Inflammatory macrophage (primary cell): Measurements from ENCODE around the gene FBRS.
A peak's percentile ranks its signal among the peaks of the same experiment; 100 is the strongest.
"Not testable (repeated sequence)": the region's sequence is repeated elsewhere in the genome, so short reads cannot be mapped to it uniquely, and the experiment has no call there.

Experiments
- DNase-seq, 2 donors: peaks; one replicate each; pipeline ENCODE4 v3.0.0-alpha.2; 2020 to 2022

Gene FBRS

DNA sequence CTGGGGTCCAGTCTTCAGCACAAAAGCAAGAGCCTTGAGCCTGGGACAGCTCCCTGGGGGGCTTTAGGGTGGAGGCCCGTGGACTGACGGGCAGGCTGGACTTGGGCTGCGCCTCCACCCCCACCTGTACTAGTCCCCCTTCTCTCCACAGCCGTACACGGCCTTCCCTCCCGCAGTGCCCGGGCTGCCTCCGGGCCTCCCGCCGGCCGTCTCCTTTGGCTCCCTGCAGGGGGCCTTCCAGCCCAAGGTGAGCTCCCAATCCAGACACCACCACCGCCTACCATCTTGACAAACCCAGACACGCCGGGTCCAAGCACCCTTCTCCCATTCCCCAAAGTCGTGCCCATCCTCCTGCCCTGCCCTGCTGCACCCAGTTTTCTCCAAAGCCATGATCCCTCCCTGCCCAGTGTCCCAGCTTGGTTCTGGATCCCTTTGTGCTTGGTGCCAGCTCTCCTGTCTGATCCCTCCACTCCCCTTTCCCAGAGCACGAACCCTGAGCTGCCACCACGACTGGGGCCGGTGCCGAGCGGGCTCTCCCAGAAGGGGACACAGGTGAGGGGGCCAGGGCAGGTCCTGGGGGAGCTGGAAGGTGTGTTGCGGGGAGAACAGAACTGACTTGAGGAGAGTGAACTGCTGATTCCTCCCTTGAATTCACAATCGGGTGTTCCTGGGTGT is 7.1 kb downstream of the FBRS start:
- no peak for DNase-seq

DNA sequence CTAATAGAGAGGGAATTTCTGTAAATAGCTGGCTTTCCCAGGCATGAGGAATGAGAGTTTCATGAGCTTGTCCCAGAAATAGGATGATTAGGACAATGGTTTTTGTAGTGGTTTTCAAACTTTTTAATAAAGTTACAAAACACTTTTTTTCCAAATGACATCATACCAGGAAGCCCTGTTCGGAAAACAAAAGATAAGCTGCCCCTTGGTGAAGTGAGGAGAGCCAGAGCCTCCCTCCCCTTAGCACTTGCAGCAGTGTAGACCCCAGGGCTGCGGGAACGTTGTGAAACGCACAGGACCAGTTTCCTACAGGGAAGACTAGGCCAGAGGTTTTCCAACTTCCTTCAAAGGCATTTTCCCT is 7.6 kb downstream of the FBRS start:
- no peak for DNase-seq

DNA sequence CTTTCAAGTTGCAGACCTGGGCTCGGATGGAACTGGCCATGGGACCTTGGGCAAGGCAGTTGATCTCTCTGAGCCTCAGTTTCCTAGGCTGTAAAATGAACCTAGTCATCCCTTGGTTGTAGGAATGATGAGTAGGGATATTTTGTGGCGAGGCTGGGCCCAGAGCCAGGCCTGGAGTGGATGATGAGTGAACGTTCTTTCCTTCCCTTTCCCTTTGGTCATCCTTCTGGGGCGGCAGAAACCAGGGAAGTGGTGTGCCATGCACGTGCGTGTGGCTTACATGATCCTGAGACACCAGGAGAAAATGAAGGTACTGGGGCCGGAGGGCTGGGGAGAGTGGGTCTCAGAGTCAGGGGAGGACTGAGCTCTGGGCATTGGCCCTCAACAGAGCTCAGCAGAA is 8.4 kb downstream of the FBRS start:
- DNase-seq, result no peak

DNA sequence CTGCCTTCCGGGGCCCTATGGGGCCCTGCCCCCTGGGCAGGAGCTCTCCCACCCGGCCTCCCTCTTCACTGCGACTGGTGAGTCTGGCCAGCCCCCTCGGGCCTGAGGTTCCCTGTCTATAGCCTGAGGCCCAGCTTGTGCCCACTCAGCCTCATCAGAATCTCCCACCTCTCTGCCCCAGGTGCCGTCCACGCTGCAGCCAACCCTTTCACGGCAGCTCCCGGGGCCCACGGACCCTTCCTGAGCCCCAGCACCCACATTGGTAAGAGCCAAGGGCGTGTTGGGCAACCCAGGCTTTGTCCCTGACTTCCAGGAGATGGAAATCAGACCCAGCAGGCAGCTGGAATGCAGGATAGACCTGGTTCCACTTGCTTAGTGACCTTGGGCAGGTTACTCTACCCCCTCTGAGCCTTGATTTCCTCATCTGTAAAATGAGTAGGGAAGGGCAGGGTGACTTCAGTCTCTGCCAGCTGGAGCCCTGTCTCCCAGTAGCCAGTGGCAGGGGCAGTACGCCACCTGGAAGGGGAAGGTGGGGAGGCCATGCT is 9.2 kb downstream of the FBRS start:
- DNase-seq, result no peak

DNA sequence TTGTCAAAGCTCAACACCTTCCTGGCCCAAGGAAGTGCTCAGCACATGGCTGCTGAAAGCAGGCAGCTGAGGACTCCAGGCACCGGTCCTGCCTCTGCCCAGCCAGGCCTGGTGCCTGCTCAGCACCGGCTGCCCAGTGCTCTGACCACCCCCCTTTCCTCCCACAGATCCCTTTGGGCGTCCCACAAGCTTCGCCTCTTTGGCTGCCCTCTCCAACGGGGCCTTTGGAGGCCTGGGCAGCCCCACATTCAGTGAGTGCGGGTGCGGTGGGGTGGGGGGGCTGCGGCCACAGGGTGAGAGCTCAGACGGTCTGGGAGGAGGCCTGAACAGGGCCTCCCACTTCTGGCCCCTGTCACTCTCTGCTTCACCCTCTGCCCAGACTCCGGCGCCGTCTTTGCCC is 10.2 kb downstream of the FBRS start:
- DNase-seq, result no peak

DNA sequence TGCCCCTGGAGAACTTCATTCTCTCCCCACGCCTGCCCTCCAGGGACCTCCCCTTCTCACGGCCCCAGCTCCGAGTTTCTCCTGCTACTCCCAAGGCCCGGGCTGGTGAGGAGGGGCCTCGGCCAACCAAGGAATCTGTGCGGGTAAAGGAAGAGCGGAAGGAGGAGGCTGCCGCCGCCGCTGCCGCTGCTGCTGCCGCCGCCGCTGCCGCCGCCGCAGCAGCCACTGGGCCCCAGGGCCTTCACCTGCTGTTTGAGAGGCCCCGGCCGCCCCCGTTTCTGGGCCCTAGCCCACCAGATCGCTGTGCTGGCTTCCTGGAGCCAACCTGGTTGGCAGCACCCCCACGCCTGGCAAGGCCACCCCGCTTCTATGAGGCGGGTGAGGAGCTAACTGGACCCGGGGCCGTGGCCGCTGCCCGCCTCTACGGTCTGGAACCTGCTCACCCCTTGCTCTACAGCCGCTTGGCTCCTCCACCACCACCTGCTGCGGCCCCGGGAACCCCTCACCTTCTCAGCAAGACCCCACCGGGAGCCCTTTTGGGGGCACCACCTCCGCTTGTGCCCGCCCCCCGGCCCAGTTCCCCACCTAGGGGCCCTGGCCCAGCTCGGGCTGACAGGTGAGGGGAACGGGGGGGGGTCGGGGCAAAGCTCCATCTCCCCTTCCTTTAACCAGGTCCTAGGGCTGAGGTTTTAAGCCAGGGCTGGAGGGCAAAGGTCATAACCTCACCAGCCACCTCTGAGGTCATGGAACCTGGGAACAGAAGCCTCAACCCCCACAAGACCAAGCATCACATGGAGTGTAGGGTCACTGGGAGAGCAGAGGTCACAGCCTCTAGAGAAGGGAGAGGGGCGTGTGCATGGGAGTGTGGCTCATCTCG is 11.0 kb downstream of the FBRS start:
- no peak for DNase-seq

DNA sequence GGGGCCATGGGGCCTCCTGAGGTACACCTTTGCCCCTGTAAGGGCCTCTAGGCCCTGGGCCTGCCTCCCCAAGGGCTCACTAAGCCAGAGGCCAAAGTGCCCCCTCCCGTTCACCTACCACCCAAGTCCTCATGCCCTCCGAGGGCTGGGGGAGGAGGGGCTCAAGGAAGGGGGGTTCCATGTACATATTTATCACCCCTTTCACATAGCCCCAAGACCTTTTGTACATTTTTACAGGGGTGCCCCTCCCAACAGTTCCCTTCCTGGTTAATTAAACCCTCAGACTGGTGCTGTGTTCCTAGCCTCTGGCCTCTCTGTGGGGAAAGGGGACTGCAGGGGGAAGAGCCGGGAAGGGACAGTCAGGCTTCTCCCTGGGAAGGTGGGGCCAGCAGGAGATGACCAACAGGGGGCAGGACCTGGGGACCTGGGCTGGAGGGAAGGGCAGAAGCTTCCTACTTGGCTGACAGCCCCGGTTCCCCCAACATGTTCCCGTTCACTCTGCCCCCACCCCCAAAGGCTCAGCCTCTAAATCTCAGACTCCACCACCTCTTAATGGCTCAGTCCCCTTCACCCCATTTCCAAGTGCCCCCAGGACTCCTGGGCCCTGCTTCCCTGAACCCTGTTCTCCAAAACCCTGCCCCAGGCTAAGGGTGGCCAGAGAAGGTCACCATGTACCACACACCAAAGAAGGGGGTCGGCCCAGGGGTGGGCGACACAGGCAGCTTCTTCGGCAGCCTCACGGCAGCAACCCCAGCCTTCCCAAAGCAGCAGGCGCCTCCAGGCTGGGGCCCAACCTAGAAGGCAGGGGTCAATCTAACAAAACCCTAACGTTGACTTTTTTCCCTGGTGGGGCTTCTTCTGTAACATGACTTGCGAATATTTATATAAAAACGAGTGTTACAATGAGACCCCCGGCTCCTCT is 11.9 kb downstream of the FBRS start:
- no peak for DNase-seq

DNA sequence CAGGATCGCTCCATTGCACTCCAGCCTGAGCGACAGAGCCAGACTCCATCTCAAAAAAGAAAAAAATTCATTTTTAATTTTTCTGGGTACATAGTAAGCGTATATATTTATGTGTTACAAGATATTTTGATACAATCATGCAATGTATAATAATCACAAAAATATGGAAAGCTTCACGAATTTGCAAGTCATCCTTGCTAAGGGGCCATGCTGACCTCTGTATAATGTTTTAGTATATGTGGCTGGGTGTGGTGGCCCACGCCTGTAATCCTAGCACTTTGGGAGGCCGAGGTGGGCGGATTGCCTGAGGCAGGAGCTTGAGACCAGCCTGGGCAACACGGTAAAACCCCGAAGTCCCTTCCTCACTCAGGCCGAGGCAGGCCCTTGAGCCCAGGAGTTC is 16.9 kb downstream of the FBRS start:
- DNase-seq, result no peak

DNA sequence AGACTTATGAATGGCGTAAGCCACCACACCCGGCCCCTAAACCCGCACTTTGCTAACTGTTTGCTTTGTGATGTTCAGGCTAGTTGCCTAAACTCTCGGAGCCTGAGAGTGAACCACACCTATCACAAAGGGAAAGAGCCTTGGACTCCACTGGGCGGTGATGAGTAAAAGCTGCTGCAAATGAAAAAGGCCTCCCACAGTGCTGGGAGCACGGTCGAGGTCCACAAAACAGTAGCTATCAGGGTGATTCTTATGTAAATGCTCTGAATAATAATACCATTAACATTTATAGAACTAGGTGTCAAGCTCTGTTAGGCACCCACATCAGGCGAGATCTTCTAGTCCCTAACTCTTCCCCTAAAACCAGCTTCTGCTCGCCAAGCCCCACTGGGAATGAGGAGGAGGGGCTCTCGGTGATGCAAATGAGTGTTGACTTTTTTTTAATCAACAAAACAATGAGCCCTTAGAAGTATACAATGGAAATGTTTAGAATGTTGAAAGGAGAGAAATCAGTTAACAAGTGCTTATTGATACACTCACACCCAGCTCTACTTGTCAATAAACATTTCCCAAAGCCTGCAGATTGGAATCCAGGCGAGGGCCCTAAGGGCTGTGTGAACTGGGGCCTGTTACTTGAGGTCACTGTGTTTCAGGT is 19.8 kb downstream of the FBRS start:
- DNase-seq, result no peak

DNA sequence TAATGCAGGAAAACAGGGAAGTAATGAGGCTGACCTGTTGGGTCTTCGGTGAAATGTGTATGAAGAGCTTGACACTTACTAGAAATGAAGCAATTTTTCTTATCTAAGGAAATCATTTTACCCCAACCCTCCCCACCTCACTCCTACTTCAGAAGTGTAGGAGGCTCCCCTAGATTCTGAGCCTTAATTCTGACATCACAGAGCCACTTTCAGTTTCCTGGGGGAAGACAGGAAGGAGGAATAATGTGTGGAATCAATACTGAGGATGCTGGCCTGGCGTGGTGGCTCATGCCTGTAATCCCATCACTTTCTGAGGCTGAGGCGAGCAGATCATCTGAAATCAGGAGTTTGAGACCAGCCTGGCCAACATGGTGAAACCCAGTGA is 20.3 kb downstream of the FBRS start:
- DNase-seq, result no peak

DNA sequence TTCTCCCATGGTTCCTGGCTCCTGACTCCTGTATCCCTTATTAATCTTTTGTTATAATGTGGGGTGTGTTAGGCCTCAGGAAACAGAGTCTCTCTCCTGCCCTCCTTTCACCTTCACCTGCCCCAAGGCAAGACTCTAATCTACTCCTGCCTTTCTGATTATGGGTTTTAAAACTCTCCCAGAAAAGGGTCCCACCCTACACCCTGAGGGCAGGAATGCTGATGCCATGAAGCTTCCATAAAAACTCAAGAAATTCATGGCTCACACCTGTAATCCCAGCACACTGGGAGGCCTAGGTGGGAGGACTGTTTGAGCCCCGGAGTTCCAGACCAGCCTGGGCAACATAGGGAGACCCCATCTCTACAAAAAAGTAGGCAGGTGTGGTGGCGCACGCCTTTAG is 22.1 kb downstream of the FBRS start:
- no peak for DNase-seq

DNA sequence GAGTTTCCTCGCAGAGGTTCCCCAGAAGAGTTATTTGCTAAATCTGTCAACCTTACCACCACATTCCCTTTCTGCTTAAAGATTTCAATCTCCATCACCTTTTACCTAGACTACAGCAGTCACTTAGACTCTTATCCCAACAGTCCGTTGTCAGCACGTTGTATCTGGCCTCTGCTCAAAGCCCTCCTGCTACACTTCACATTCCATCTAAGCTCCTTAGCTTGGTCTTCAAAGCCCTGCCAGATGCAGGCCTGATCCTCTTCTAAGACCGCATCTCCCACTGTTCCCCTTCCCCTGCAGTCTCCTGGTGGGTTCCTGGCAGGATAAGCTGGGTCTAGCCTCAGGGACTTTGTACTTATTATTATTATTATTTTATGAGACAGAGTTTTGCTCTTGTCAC is 30.5 kb downstream of the FBRS start:
- no peak for DNase-seq

DNA sequence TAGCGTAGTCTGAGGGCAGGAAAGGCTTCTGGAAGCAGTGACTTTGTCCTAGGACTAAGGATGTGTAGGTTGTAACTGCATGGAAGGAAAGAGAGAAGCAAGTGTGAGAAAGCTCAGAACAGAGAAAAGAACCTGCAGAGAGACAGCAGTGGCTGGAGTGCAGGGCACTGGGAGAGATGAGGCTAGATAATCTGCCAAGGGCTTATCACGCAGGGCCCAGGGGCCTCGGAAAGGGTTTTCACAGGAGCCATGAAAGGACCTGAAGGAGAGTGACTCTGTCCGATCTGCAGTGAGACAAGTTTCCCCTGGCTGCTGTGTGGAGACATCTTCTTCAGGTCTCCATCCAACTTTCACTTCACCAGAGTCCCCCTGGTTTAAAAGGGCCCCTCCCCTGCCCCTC is 33.7 kb downstream of the FBRS start:
- no peak for DNase-seq

DNA sequence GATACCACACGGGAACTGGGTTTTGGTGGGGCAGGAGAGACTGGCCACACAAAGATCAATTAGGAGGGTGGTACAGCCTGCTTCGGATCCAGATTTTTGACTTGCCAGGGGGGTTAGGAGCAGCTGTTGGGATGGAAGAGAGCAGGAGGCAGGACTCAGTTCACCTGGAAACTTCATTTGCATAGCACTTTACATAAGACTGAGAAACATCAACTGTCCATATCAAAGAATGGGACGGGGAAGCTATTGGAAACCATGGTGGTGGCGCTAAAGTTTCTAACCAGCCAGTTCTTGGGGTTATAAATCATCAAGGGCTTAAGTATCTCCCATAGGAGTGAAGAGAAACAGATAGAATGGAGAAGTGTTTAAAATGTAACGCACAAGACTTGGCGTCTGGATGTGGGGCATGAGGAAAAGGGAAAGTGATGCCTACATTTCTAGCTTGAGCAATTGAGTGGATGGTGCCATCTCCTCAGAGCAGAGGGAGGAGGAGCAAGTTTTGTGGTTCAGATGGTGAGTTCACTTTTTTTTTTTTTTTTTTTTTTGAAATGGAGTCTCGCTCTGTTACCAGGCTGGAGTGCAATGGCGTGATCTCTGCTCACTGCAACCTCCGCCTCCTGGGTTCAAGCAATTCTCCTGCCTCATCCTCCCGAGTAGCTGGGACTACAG is 34.3 kb downstream of the FBRS start:
- DNase-seq, result peak; percentile 76 to 86

DNA sequence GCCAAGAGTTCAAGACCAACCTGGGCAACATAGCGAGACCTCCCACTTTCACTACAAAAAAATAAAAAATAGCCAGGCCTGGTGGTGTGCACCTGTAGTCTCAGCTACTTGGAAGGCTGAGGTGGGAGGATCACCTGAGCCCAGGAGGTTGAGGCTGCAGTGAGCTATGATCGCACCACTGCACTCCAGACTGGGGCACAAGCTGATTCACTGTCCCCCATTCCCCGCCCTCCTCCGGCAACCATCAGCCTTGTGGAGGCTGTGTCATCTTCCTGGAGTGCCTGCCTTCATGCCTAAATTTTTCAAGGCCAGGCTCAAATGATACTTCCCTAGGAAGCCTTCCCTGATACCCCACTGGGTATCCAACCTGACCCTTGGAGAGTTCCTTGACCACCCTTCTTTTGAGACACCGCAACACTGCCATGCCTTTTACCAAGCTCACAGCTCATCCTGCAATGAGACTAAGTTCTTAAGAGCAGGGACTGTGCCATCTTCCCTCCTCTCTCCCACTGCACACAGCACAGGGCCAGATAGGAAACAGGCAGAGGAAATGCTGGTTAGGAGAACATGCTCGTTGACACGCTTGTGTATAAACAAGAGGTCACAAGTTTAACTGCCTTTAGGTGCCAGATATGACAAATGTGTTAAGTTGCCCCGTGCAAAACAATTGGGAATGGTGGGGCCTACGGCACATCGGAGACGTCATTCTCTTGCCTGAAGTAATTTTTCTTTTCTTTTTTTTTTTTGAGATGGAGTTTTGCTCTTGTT is 36.9 kb downstream of the FBRS start:
- DNase-seq, result peak in 1 of 2 donors; percentile 39

DNA sequence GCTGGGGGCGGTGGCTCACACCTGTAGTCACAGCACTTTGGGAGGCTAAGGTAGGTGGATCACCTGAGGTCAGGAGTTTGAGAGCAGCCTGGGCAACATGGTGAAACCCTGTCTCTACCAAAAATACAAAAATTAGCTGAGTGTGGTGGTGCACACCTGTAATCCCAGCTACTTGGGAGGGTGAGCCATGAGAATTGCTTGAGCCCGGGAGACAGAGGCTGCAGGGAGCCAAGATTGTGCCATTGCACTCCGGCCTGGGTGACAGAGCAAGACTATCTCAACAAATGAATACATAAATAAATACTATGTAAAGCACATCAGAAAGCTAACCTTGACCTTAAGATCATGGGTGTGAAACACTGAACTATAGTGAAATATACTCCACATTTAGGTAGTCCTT is 38.4 kb downstream of the FBRS start:
- DNase-seq, result not testable (repeated sequence)

DNA sequence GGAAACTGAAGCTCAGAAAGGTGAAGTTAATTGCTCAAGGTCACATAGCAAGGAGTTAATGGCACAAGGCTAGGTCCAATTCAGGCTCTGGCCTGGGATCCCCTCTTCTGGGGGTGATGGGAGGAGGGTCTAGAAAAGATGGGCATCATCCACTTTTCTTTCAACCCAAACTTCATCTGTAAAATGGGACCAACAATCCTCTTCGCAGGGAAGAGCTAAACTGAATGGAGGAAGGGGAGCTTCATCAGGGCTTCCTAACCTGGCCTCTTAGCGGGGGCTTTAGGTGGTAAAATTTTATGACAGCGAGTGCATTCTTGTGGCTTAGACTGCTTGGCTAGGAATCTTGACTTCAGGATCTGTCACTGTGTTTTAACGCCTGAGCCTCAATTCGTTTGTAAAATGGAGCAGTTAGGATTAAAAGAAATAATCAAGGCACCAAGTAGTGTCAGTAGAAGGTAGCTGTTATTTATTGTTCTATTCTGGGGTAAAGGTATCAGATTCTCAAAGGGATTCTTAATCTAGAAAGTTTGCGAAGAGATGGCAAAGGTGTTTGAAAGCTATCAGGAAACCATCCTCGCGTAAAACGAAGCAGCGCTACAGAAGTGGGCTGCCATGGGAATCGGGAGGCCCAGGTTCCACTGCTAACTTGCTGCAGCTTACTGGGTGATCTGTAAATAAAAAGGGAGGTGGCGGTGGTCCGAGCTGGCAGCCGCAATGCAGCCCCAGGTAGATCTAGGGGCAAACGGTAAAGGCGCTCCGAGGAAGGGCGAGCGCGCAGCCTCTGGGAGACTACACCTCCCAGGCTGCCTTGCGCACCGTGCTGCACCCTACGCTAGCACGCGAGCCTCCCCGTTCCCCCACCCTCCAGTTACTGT is 39.3 kb downstream of the FBRS start:
- peak in 1 of 2 donors; percentile 97 for DNase-seq

DNA sequence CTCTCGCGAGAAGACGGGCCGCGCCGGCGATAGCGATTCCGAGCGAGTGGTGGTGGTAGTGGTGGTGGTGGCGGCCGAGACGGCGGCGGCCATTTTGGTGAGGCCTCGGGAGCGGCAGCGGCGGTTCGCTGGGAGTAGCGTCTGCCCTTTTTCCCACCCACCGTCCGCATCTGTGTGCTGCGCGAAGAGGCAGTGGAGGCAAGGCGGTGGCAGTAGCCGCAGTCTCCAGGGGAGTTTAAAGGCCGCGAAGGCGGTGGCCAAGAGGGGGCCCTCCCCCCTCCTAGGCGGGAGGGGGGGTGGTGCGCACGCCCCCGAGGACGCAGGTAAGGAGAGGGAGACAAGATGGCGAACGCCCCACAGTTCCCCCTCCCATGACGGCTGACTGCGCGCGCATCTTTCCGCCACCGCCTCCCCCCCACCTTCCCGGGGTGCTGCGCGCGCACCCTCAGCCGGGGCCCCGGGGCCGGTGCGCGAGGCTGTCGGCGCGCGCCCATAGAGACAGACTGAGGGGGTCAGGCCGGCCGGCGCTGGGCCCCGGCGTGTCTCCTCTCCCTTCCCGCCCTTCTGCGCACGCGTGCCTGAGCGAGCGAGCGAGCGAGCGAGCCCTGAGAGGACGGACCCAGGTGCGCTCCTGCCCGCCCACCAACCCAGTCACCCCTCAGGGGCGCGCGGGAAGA is 40.0 kb downstream of the FBRS start:
- DNase-seq, result peak; percentile 93 to 97
